IMR-90 (cell line): ENCODE results near the gene AGPAT1. TPM values are rescaled to one million over a fixed set of nuclear protein-coding genes. Genes with fewer than 3 reads are reported as not detected.
A peak's percentile ranks its signal among the peaks of the same experiment; 100 is the strongest.

Source experiments
- ATAC-seq: fragments of 200-7000 bp; cut with Tn5 transposase; 2 replicates; pipeline ENCODE4 v1.9.1; 2020; ENCODE audit warnings: low read depth, mild to moderate bottlenecking, moderate library complexity
- BruUV-seq: library from RNA; stranded (reverse); fragments of 400-500 nt; replicated peaks from 2 replicates; lab custom pipeline; 2021; lab: Mats Ljungman, UMichigan
- CTCF ChIA-PET: fragments of 300-600 bp; formaldehyde crosslinking; extraction: SDS; loops from one replicate; lab custom pipeline; 2021; ENCODE audit warnings: antibody characterized with exemption; lab: Yijun Ruan, JAX
- POLR2A ChIA-PET: fragments of 300-600 bp; sonication (Branson Sonifier 250); formaldehyde crosslinking; loops from one replicate; lab custom pipeline; 2022; ENCODE audit warnings: antibody characterized with exemption; ENCODE audit not compliant: unreplicated experiment; lab: Charles Lee
- DNase-seq: peaks from one replicate; pipeline ENCODE4 v3.0.0; 2013
- H2AFZ ChIP-seq: replicated peaks from 2 replicates; pipeline ENCODE3; 2013; ENCODE audit warnings: low read length, mild to moderate bottlenecking; ENCODE audit not compliant: poor library complexity
- H2AK5ac ChIP-seq: 2 replicates; pipeline ENCODE4 v1.6.1; 2013; ENCODE audit warnings: low read depth, low read length, inconsistent platforms
- H2AK9ac ChIP-seq: replicated peaks from 2 replicates; pipeline ENCODE3; 2013; ENCODE audit warnings: mild to moderate bottlenecking, low read depth, low read length, moderate library complexity; ENCODE audit not compliant: poor library complexity
- H2BK120ac ChIP-seq: 2 replicates; pipeline ENCODE4 v1.6.1; 2013; ENCODE audit warnings: low read depth, low read length, inconsistent platforms
- H2BK15ac ChIP-seq: 3 replicates; pipeline ENCODE4 v1.6.1; 2013; ENCODE audit warnings: low read depth, low read length, inconsistent platforms
- H2BK20ac ChIP-seq: 2 replicates; pipeline ENCODE4 v1.6.1; 2013; ENCODE audit warnings: low read depth, mild to moderate bottlenecking, inconsistent platforms, low read length, moderate library complexity
- H2BK5ac ChIP-seq: 2 replicates; pipeline ENCODE4 v1.6.1; 2013; ENCODE audit warnings: mild to moderate bottlenecking, low read depth, low read length, inconsistent platforms; ENCODE audit not compliant: poor library complexity, severe bottlenecking
- H3K14ac ChIP-seq: replicated peaks from 2 replicates; pipeline ENCODE4 v1.6.1; 2013; ENCODE audit warnings: low read depth, low read length, inconsistent platforms
- H3K18ac ChIP-seq: 2 replicates; pipeline ENCODE4 v1.6.1; 2013; ENCODE audit warnings: low read depth, low read length, control low read depth
- H3K23ac ChIP-seq: 2 replicates; pipeline ENCODE4 v1.6.1; 2013; ENCODE audit warnings: low read depth, low read length, inconsistent platforms
- H3K27ac ChIP-seq: 2 replicates; pipeline ENCODE4 v1.5.1; 2013; ENCODE audit warnings: mild to moderate bottlenecking, control low read depth, low read length; ENCODE audit not compliant: insufficient read depth
- H3K27me3 ChIP-seq: 2 replicates; pipeline ENCODE4 v1.6.1; 2013; ENCODE audit warnings: low read length; ENCODE audit not compliant: control insufficient read depth, insufficient read depth
- H3K36me3 ChIP-seq: 2 replicates; pipeline ENCODE4 v1.6.1; 2013; ENCODE audit warnings: low read length, mixed read lengths; ENCODE audit not compliant: control insufficient read depth, insufficient read depth
- H3K4ac ChIP-seq: 2 replicates; pipeline ENCODE4 v1.6.1; 2013; ENCODE audit warnings: low read depth, low read length, inconsistent platforms
- H3K4me1 ChIP-seq: 2 replicates; pipeline ENCODE4 v1.6.1; 2013; ENCODE audit warnings: low read length, mixed read lengths; ENCODE audit not compliant: control insufficient read depth, insufficient read depth
- H3K4me2 ChIP-seq: 2 replicates; pipeline ENCODE4 v1.6.1; 2013; ENCODE audit warnings: low read depth, mild to moderate bottlenecking, control low read depth, low read length, moderate library complexity
- H3K4me3 ChIP-seq: 2 replicates; pipeline ENCODE4 v1.5.1; 2013; ENCODE audit warnings: low read depth, mild to moderate bottlenecking, control low read depth, low read length, moderate library complexity; ENCODE audit not compliant: insufficient read depth
- H3K56ac ChIP-seq: 2 replicates; pipeline ENCODE4 v1.6.1; 2013; ENCODE audit warnings: low read length, inconsistent platforms; ENCODE audit not compliant: insufficient read depth; ENCODE audit errors: extremely low read depth
- H3K79me1 ChIP-seq, 2 experiments: 2 replicates each; pipeline ENCODE4 v1.6.1; 2013; ENCODE audit warnings: low read length in 2 of 2, inconsistent platforms in 1 of 2, low read depth in 1 of 2
- H3K9ac ChIP-seq: 2 replicates; pipeline ENCODE4 v1.6.1; 2013; ENCODE audit warnings: low read depth, low read length, control low read depth
- H3K9me1 ChIP-seq: 2 replicates; pipeline ENCODE4 v1.6.1; 2013; ENCODE audit warnings: low read length, inconsistent platforms; ENCODE audit not compliant: insufficient read depth
- H3K9me3 ChIP-seq: 2 replicates; pipeline ENCODE4 v1.6.1; 2013; ENCODE audit warnings: low read length; ENCODE audit not compliant: control insufficient read depth, insufficient read depth
- H4K20me1 ChIP-seq: 2 replicates; pipeline ENCODE4 v1.6.1; 2013; ENCODE audit warnings: low read length, inconsistent platforms; ENCODE audit not compliant: insufficient read depth
- H4K5ac ChIP-seq: 2 replicates; pipeline ENCODE4 v1.6.1; 2013; ENCODE audit warnings: mild to moderate bottlenecking, low read depth, low read length, control low read depth
- H4K8ac ChIP-seq, 2 experiments: 2 replicates each; pipeline ENCODE4 v1.6.1; 2013; ENCODE audit warnings: low read depth in 2 of 2, low read length in 2 of 2, control low read depth in 1 of 2, inconsistent platforms in 1 of 2
- H4K91ac ChIP-seq: 2 replicates; pipeline ENCODE4 v1.6.1; 2013; ENCODE audit warnings: low read depth, low read length, inconsistent platforms; ENCODE audit not compliant: insufficient read depth
- BHLHE40 ChIP-seq: fragments of 150-350 bp; IDR thresholded peaks from 2 replicates; pipeline ENCODE4 v1.6.1; 2016; ENCODE audit warnings: mild to moderate bottlenecking, low read depth, low read length
- CEBPB ChIP-seq: IDR thresholded peaks from 2 replicates; pipeline ENCODE4 v1.6.1; 2012; ENCODE audit warnings: low read depth, low read length, improper control_type of control experiment
- CHD1 ChIP-seq: IDR thresholded peaks from 2 replicates; pipeline ENCODE4 v1.6.1; 2012; ENCODE audit warnings: low read depth, low read length, improper control_type of control experiment
- FOS ChIP-seq: fragments of 150-350 bp; IDR thresholded peaks from 2 replicates; pipeline ENCODE4 v1.6.1; 2016; ENCODE audit warnings: low read depth, low read length
- MAFK ChIP-seq: IDR thresholded peaks from 2 replicates; pipeline ENCODE4 v1.6.1; 2012; ENCODE audit warnings: low read depth, low read length, improper control_type of control experiment
- MXI1 ChIP-seq: IDR thresholded peaks from 2 replicates; pipeline ENCODE4 v1.6.1; 2012; ENCODE audit warnings: low read depth, mild to moderate bottlenecking, low read length, moderate library complexity, borderline replicate concordance
- NFE2L2 ChIP-seq: fragments of 150-350 bp; IDR thresholded peaks from 2 replicates; pipeline ENCODE4 v1.6.1; 2016; ENCODE audit warnings: low read depth, mild to moderate bottlenecking, low read length
- POLR2A ChIP-seq: IDR thresholded peaks from 2 replicates; pipeline ENCODE4 v1.6.1; 2012; ENCODE audit warnings: mild to moderate bottlenecking, low read depth, low read length
- RAD21 ChIP-seq: IDR thresholded peaks from 2 replicates; pipeline ENCODE4 v1.6.1; 2012; ENCODE audit warnings: low read length, improper control_type of control experiment
- RCOR1 ChIP-seq: IDR thresholded peaks from 2 replicates; pipeline ENCODE4 v1.6.1; 2012; ENCODE audit warnings: mild to moderate bottlenecking, low read length, improper control_type of control experiment; ENCODE audit not compliant: insufficient replicate concordance
- RFX5 ChIP-seq: IDR thresholded peaks from 2 replicates; pipeline ENCODE4 v1.8.0; 2012; ENCODE audit warnings: low read depth, mild to moderate bottlenecking, low read length, moderate library complexity
- SMC3 ChIP-seq: fragments of 150-350 bp; IDR thresholded peaks from 2 replicates; pipeline ENCODE4 v1.6.1; 2016; ENCODE audit warnings: low read depth, mild to moderate bottlenecking, antibody characterized with exemption, low read length, moderate library complexity
- WGBS, 2 experiments: methylation state at CpG; one replicate each; pipeline versions ENCODE4 v1.1.5 to v1.1.7; 2013; ENCODE audit warnings: missing lambda C conversion rate in 2 of 2; ENCODE audit not compliant: insufficient read length in 1 of 2; ENCODE audit errors: extremely low coverage in 2 of 2; 5-methylcytosine and 5-hydroxymethylcytosine counted together
- dilution Hi-C: fragments of 300-500 bp; cut with HindIII; formaldehyde crosslinking; loops from one replicate; pipeline ENCODE4 v1.14.3; 2018; ENCODE audit warnings: low sequenced_read_pairs; ENCODE audit not compliant: unreplicated experiment
- in situ Hi-C: fragments of 300-500 bp; cut with MboI; formaldehyde crosslinking; loops from 3 replicates; pipeline ENCODE4 v1.14.3; 2019; ENCODE audit warnings: low sequenced_read_pairs, inconsistent platforms, mixed read lengths
- intact Hi-C: fragments of 100-400 bp; cut with micrococcal nuclease; formaldehyde crosslinking; loops from 2 replicates; pipeline ENCODE4 v1.10.0; 2022
- polyA plus RNA-seq, 3 experiments: library from polyadenylated mRNA; depleted of rRNA; stranded (reverse); fragments of >200 nt; gene quantifications; 2 replicates each; pipeline ENCODE4 v1.2.3, GENCODE V29; 2012; ENCODE audit warnings: low replicate concordance in 1 of 3
- total RNA-seq: library from RNA; depleted of rRNA; stranded (reverse); fragments of >200 nt; gene quantifications from 2 replicates; pipeline ENCODE4 v1.2.3, GENCODE V29; 2012
- TF ChIP-seq, protein P1 (sequence below): fragments of 150-350 bp; IDR thresholded peaks from 2 replicates; pipeline ENCODE4 v1.6.1; 2016; ENCODE audit warnings: low read depth, mild to moderate bottlenecking, low read length, moderate library complexity, borderline replicate concordance

Gene AGPAT1
- total and polyA plus RNA-seq, 2 of the 4 experiments (the other 2 are of a cell fraction) = 27.2 to 116 TPM

DNA sequence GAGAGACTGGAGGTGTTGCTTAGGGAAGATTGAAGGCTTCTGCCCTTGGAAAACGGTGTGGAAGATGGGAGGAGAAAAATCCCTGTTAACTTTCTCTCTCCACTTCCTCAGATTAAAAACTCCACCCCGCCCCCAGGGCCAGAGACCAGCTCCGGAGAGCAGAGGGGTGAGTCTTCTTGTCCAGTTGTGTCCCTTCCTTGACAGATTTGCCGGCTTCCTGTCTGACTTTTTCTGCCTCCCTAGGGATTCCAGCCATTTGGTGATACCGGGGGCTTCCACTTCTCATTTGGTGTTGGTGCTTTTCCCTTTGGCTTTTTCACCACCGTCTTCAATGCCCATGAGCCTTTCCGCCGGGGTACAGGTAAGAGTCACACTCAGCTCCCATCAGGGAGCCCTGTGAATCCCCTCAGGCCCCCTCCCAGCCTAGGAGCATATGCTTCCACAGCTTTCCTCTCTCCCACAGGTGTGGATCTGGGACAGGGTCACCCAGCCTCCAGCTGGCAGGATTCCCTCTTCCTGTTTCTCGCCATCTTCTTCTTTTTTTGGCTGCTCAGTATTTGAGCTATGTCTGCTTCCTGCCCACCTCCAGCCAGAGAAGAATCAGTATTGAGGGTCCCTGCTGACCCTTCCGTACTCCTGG is 4.0 kb upstream of the AGPAT1 start (continued):
- no peak for TF ChIP-seq BHLHE40

GRCh38 chr6:32178547-32179440 is 2.9 kb upstream of the AGPAT1 start:
- peak overlapping the region; percentile 3; the same call in 1 of the 2 replicates for H3K18ac ChIP-seq
- peak overlapping the region; percentile 66 for H2BK5ac ChIP-seq
- H2AK9ac ChIP-seq = peak overlapping the region; percentile 92
- dilution Hi-C loops = no loop called here
- H3K9me1 ChIP-seq = peaks cover 19% of the 10 kb centered on the region
- H4K91ac ChIP-seq = peak overlapping the region; percentile 85
- CTCF ChIA-PET = interaction anchor here (0.6 kb wide), 1 partner anchor 190 kb away, joined by 4 read pairs; no protein-coding TSS in a partner anchor
- peak overlapping the region; percentile 65 for H3K4me3 ChIP-seq
- peaks cover 5% of the 10 kb centered on the region for H3K4me1 ChIP-seq
- H2AFZ ChIP-seq = peak overlapping the region; percentile 85
- H3K9ac ChIP-seq = peak overlapping the region; percentile 92
- WGBS, 2 experiments = 1 to 100% methylated on average over 1 to 10 of the region's 24 CpGs
- peak overlapping the region; percentile 87 for H3K4ac ChIP-seq
- no peaks in the 10 kb centered on the region for H3K27me3 ChIP-seq
- H3K79me1 ChIP-seq = peaks cover 22 to 50% of the 10 kb centered on the region in 2 experiments
- no peak overlapping the region; the same call in 2 of the 3 replicates for H2BK15ac ChIP-seq
- in situ Hi-C loops = loop anchor here (10.0 to 25.0 kb wide), 2 partner anchors 204 to 784 kb away; partner anchors contain the start of genes BRD2, DXO and HLA-DMA
- peak overlapping the region; percentile 86 for H3K23ac ChIP-seq
- no peaks in the 10 kb centered on the region for H3K9me3 ChIP-seq
- peak overlapping the region; percentile 46; the same call in 1 of the 2 replicates for H3K56ac ChIP-seq
- DNase-seq (no peak), ATAC-seq (no peak)
- H3K4me2 ChIP-seq = peak overlapping the region; percentile 99
- BruUV-seq = no TSS peak
- H3K36me3 ChIP-seq = peaks cover 18% of the 10 kb centered on the region; the same call in 1 of the 2 replicates
- H4K20me1 ChIP-seq = peaks cover 3% of the 10 kb centered on the region; the same call in 1 of the 2 replicates
- peak overlapping the region; percentile 58 to 70; a peak in 2 of 4 replicates for H4K8ac ChIP-seq
- peak overlapping the region; percentile 92 for H2AK5ac ChIP-seq
- peak overlapping the region; percentile 38 for H4K5ac ChIP-seq
- H2BK20ac ChIP-seq = no peak overlapping the region
- peak overlapping the region; percentile 69 for H3K27ac ChIP-seq
- peak overlapping the region; percentile 95 for H3K14ac ChIP-seq
- H2BK120ac ChIP-seq = no peak overlapping the region
- POLR2A ChIA-PET = no interaction called here
- intact Hi-C loops = loop anchor here (5.0 kb wide), 1 partner anchor 61 kb away; no protein-coding TSS in a partner anchor
- TF ChIP-seq SMC3 = no peak
- TF ChIP-seq BHLHE40 = no peak
- TF ChIP-seq, protein P1, sequence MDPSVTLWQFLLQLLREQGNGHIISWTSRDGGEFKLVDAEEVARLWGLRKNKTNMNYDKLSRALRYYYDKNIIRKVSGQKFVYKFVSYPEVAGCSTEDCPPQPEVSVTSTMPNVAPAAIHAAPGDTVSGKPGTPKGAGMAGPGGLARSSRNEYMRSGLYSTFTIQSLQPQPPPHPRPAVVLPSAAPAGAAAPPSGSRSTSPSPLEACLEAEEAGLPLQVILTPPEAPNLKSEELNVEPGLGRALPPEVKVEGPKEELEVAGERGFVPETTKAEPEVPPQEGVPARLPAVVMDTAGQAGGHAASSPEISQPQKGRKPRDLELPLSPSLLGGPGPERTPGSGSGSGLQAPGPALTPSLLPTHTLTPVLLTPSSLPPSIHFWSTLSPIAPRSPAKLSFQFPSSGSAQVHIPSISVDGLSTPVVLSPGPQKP = no peak
- no peak for TF ChIP-seq RAD21
- no peak for TF ChIP-seq FOS
- no peak for TF ChIP-seq RCOR1
- TF ChIP-seq POLR2A = 0 out of 2 replicates have a peak, but pooled peaks have one; percentile 1
- TF ChIP-seq MAFK = no peak
- TF ChIP-seq RFX5 = no peak
- TF ChIP-seq CEBPB = no peak
- TF ChIP-seq MXI1 = 0 out of 2 replicates have a peak, but pooled peaks have one; percentile 5
- no peak for TF ChIP-seq NFE2L2
- TF ChIP-seq CHD1 = no peak
